WTC11 (cell line): Measurements from ENCODE around the gene TMEM94. TPM values are rescaled to one million over a fixed set of nuclear protein-coding genes. Genes with fewer than 3 reads are reported as not detected.

ENCODE experiments used
- ATAC-seq: fragments of 200-7000 bp; cut with Tn5 transposase; 2 replicates; pipeline ENCODE4 v1.10.0; 2021; ENCODE audit warnings: mild to moderate bottlenecking, moderate library complexity
- CTCF ChIA-PET: fragments of 300-600 bp; sonication (Branson Sonifier 250); formaldehyde crosslinking; loops from one replicate; lab custom pipeline; 2021; ENCODE audit warnings: antibody characterized with exemption; lab: Charles Lee
- POLR2A ChIA-PET: fragments of 350-600 bp; sonication (Branson Sonifier 250); formaldehyde crosslinking; loops from one replicate; lab custom pipeline; 2021; ENCODE audit warnings: antibody characterized with exemption; lab: Charles Lee
- DNase-seq: peaks from one replicate; pipeline ENCODE4 v3.0.0; 2021; ENCODE audit warnings: low spot score
- H3K27ac Mint-ChIP-seq: 2 replicates; pipeline ENCODE4 v1.8.0; 2021; ENCODE audit warnings: mixed read lengths
- H3K27me3 Mint-ChIP-seq: 2 replicates; pipeline ENCODE4 v1.8.0; 2021; ENCODE audit warnings: low read depth, mild to moderate bottlenecking, moderate library complexity, mixed read lengths
- H3K36me3 Mint-ChIP-seq: 2 replicates; pipeline ENCODE4 v1.8.0; 2021; ENCODE audit warnings: mixed read lengths
- H3K4me1 Mint-ChIP-seq: 2 replicates; pipeline ENCODE4 v1.8.0; 2022; ENCODE audit warnings: mixed read lengths
- H3K4me3 Mint-ChIP-seq: 2 replicates; pipeline ENCODE4 v1.8.0; 2021; ENCODE audit warnings: mild to moderate bottlenecking, moderate library complexity, mixed read lengths
- H3K9me3 Mint-ChIP-seq: 2 replicates; pipeline ENCODE4 v1.8.0; 2021; ENCODE audit warnings: mixed read lengths
- FOXK1 ChIP-seq: sonication (generic); formaldehyde crosslinking; IDR thresholded peaks from 2 replicates; pipeline ENCODE4 v1.8.0; 2022; ENCODE audit warnings: mild to moderate bottlenecking, moderate library complexity, missing genetic modification reagents
- FOXP1 ChIP-seq: sonication (generic); formaldehyde crosslinking; IDR thresholded peaks from 2 replicates; pipeline ENCODE4 v1.8.0; 2022; ENCODE audit warnings: missing genetic modification reagents, mild to moderate bottlenecking, moderate library complexity, borderline replicate concordance
- JUN ChIP-seq: sonication (generic); formaldehyde crosslinking; IDR thresholded peaks from 2 replicates; pipeline ENCODE4 v1.8.0; 2023; ENCODE audit warnings: mild to moderate bottlenecking, missing genetic modification reagents
- NFYB ChIP-seq: sonication (generic); formaldehyde crosslinking; conservative IDR thresholded peaks from 2 replicates; pipeline ENCODE4 v1.8.0; 2022; ENCODE audit warnings: low read depth, missing genetic modification reagents
- RORB ChIP-seq: fragments of 250-450 bp; sonication (Bioruptor Pico); IDR thresholded peaks from 2 replicates; pipeline ENCODE4 v1.9.0; 2021; ENCODE audit warnings: mild to moderate bottlenecking
- SP1 ChIP-seq: sonication (generic); formaldehyde crosslinking; conservative IDR thresholded peaks from 2 replicates; pipeline ENCODE4 v1.8.1; 2022; ENCODE audit warnings: missing genetic modification reagents
- ZNF121 ChIP-seq: sonication (generic); formaldehyde crosslinking; IDR thresholded peaks from 2 replicates; pipeline ENCODE4 v1.8.0; 2023; ENCODE audit warnings: missing genetic modification reagents
- ZNF138 ChIP-seq: sonication (generic); formaldehyde crosslinking; conservative IDR thresholded peaks from 2 replicates; pipeline ENCODE4 v1.8.1; 2022; ENCODE audit warnings: mild to moderate bottlenecking, moderate library complexity, missing genetic modification reagents
- total RNA-seq: library from RNA; stranded (reverse); gene quantifications from 3 replicates; pipeline ENCODE4 v1.2.3, GENCODE V29; 2021
- TF ChIP-seq, protein P1 (sequence below): sonication (generic); formaldehyde crosslinking; IDR thresholded peaks from 2 replicates; pipeline ENCODE4 v1.8.0; 2022; ENCODE audit warnings: mild to moderate bottlenecking, missing genetic modification reagents
- TF ChIP-seq, protein P2 (sequence below): fragments of 250-450 bp; sonication (Bioruptor Pico); conservative IDR thresholded peaks from 2 replicates; pipeline ENCODE4 v1.9.0; 2021; ENCODE audit warnings: mild to moderate bottlenecking
- TF ChIP-seq, protein P3 (sequence below): sonication (generic); formaldehyde crosslinking; IDR thresholded peaks from 2 replicates; pipeline ENCODE4 v1.8.1; 2023; ENCODE audit warnings: mild to moderate bottlenecking, missing genetic modification reagents
- TF ChIP-seq, protein P4 (sequence below): sonication (generic); formaldehyde crosslinking; IDR thresholded peaks from 2 replicates; pipeline ENCODE4 v1.8.0; 2023; ENCODE audit warnings: missing genetic modification reagents
- TF ChIP-seq, protein P5 (sequence below): fragments of 250-450 bp; sonication (Bioruptor Pico); IDR thresholded peaks from 2 replicates; pipeline ENCODE4 v1.9.0; 2021; ENCODE audit warnings: mild to moderate bottlenecking, borderline replicate concordance
- TF ChIP-seq, protein P6 (sequence below): fragments of 250-450 bp; sonication (Bioruptor Pico); IDR thresholded peaks from 2 replicates; pipeline ENCODE4 v1.8.0; 2021; ENCODE audit warnings: mild to moderate bottlenecking
- TF ChIP-seq, protein P7 (sequence below): sonication (generic); formaldehyde crosslinking; IDR thresholded peaks from 2 replicates; pipeline ENCODE4 v1.8.0; 2023; ENCODE audit warnings: missing genetic modification reagents, mild to moderate bottlenecking, borderline replicate concordance

Gene TMEM94
- total RNA-seq, 1 experiment from 2014 or later, result 76.9 TPM

DNA sequence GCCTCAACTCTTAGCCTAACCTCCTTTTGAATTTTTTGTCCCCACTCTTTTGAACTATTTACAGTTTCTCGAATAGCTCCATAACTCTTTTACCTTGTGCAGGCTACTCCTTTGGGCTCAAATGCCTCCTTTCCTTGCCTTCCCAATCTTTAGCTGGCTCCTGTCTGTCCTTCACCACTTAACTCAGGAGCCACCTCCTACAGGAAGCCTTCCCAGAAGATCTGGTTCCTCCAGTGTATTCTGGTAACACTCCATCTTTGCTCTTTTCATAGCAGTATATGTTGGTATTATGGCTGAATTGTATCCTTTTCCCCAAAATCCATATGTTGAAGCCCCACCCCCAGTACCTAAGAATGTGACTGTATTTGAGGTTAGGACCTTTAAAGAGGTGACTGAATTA lies 41.9 kb upstream of the TMEM94 start:
- no peak for ATAC-seq
- TF ChIP-seq, protein P1, sequence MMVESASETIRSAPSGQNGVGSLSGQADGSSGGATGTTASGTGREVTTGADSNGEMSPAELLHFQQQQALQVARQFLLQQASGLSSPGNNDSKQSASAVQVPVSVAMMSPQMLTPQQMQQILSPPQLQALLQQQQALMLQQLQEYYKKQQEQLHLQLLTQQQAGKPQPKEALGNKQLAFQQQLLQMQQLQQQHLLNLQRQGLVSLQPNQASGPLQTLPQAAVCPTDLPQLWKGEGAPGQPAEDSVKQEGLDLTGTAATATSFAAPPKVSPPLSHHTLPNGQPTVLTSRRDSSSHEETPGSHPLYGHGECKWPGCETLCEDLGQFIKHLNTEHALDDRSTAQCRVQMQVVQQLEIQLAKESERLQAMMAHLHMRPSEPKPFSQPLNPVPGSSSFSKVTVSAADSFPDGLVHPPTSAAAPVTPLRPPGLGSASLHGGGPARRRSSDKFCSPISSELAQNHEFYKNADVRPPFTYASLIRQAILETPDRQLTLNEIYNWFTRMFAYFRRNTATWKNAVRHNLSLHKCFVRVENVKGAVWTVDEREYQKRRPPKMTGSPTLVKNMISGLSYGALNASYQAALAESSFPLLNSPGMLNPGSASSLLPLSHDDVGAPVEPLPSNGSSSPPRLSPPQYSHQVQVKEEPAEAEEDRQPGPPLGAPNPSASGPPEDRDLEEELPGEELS (CRISPR knock-in tag), result no peak
- no peak for TF ChIP-seq JUN (CRISPR knock-in tag)
- TF ChIP-seq NFYB (CRISPR knock-in tag), result no peak
- TF ChIP-seq, protein P2, sequence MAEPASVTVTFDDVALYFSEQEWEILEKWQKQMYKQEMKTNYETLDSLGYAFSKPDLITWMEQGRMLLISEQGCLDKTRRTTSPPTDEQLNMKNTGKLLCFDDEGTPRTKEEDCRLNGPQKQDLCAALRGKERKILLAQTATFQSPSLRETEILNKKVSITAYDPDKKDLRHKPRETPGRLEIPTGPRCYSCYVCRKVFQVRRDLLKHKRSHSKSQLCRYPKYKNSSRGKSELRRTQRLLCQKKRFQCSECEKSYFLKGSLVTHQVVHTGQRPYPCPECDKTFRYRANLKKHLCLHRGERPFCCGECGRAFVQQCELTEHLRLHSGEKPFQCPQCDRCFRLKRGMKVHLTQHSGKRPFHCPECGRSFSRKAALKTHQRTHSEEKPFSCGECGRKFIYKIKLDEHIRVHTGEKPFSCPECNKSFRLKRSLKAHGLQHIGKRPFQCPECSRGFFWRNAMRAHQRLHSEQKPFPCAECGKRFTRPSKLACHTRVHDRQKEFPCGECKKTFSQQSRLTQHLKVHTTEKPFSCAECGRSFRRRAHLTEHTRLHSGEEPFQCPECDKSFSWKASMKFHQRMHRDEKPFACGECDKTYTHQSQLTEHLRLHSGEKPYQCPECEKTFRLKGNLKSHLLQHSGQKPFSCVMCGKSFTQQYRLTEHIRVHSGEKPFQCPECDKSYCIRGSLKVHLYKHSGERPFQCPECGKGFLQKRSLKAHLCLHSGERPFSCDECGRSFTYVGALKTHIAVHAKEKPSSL, result no peak
- TF ChIP-seq, protein P3, sequence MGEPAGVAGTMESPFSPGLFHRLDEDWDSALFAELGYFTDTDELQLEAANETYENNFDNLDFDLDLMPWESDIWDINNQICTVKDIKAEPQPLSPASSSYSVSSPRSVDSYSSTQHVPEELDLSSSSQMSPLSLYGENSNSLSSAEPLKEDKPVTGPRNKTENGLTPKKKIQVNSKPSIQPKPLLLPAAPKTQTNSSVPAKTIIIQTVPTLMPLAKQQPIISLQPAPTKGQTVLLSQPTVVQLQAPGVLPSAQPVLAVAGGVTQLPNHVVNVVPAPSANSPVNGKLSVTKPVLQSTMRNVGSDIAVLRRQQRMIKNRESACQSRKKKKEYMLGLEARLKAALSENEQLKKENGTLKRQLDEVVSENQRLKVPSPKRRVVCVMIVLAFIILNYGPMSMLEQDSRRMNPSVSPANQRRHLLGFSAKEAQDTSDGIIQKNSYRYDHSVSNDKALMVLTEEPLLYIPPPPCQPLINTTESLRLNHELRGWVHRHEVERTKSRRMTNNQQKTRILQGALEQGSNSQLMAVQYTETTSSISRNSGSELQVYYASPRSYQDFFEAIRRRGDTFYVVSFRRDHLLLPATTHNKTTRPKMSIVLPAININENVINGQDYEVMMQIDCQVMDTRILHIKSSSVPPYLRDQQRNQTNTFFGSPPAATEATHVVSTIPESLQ, result no peak
- TF ChIP-seq FOXP1, result no peak
- TF ChIP-seq RORB (CRISPR knock-in tag), result no peak
- no peak for TF ChIP-seq FOXK1
- H3K27me3 Mint-ChIP-seq, result peaks cover 6% of the 10 kb centered on the region
- no peak for DNase-seq
- ChIA-PET CTCF (interaction anchor here (0.5 to 3.7 kb wide), 4 partner anchors 10 to 174 kb away, joined by 4 to 32 read pairs (median 4); partner anchors contain the start of genes MIF4GD and SLC25A19), POLR2A (interaction anchor here (0.5 kb wide), 1 partner anchor 245 kb away, joined by 4 read pairs; no protein-coding TSS in a partner anchor)
- peak overlapping the region; percentile 72 for H3K27ac Mint-ChIP-seq
- H3K9me3 Mint-ChIP-seq, result no peaks in the 10 kb centered on the region
- H3K4me3 Mint-ChIP-seq, result no peak overlapping the region
- H3K4me1 Mint-ChIP-seq, result peaks cover 7% of the 10 kb centered on the region
- H3K36me3 Mint-ChIP-seq, result no peaks in the 10 kb centered on the region

DNA sequence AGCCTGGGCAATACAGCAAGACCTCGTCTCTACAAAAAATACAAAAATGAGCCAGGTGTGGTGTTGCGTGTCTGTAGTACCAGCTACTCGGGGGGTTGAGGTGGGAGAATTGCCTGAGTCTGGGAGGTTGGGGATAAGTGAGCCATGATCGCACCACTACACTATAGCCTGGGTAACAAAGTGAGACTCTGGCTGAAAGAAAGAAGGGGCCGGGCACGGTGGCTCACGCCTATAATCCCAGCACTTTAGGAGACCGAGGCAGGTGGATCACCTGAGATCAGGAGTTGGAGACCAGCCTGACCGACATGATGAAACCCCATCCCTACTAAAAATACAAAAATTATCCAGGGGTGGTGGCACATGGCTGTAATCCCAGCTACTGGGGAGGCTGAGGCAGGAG lies 40.4 kb upstream of the TMEM94 start:
- Mint-ChIP-seq H3K9me3 (no peaks in the 10 kb centered on the region), H3K27me3 (peaks cover 6% of the 10 kb centered on the region), H3K36me3 (no peaks in the 10 kb centered on the region), H3K4me3 (no peak overlapping the region), H3K4me1 (peaks cover 7% of the 10 kb centered on the region), H3K27ac (no peak overlapping the region)
- POLR2A ChIA-PET, result no interaction called here
- TF ChIP-seq, protein P4, sequence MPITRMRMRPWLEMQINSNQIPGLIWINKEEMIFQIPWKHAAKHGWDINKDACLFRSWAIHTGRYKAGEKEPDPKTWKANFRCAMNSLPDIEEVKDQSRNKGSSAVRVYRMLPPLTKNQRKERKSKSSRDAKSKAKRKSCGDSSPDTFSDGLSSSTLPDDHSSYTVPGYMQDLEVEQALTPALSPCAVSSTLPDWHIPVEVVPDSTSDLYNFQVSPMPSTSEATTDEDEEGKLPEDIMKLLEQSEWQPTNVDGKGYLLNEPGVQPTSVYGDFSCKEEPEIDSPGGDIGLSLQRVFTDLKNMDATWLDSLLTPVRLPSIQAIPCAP (CRISPR knock-in tag), result no peak
- TF ChIP-seq, protein P5, sequence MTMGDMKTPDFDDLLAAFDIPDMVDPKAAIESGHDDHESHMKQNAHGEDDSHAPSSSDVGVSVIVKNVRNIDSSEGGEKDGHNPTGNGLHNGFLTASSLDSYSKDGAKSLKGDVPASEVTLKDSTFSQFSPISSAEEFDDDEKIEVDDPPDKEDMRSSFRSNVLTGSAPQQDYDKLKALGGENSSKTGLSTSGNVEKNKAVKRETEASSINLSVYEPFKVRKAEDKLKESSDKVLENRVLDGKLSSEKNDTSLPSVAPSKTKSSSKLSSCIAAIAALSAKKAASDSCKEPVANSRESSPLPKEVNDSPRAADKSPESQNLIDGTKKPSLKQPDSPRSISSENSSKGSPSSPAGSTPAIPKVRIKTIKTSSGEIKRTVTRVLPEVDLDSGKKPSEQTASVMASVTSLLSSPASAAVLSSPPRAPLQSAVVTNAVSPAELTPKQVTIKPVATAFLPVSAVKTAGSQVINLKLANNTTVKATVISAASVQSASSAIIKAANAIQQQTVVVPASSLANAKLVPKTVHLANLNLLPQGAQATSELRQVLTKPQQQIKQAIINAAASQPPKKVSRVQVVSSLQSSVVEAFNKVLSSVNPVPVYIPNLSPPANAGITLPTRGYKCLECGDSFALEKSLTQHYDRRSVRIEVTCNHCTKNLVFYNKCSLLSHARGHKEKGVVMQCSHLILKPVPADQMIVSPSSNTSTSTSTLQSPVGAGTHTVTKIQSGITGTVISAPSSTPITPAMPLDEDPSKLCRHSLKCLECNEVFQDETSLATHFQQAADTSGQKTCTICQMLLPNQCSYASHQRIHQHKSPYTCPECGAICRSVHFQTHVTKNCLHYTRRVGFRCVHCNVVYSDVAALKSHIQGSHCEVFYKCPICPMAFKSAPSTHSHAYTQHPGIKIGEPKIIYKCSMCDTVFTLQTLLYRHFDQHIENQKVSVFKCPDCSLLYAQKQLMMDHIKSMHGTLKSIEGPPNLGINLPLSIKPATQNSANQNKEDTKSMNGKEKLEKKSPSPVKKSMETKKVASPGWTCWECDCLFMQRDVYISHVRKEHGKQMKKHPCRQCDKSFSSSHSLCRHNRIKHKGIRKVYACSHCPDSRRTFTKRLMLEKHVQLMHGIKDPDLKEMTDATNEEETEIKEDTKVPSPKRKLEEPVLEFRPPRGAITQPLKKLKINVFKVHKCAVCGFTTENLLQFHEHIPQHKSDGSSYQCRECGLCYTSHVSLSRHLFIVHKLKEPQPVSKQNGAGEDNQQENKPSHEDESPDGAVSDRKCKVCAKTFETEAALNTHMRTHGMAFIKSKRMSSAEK (CRISPR knock-in tag), result no peak
- TF ChIP-seq, protein P6, sequence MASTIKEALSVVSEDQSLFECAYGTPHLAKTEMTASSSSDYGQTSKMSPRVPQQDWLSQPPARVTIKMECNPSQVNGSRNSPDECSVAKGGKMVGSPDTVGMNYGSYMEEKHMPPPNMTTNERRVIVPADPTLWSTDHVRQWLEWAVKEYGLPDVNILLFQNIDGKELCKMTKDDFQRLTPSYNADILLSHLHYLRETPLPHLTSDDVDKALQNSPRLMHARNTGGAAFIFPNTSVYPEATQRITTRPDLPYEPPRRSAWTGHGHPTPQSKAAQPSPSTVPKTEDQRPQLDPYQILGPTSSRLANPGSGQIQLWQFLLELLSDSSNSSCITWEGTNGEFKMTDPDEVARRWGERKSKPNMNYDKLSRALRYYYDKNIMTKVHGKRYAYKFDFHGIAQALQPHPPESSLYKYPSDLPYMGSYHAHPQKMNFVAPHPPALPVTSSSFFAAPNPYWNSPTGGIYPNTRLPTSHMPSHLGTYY (CRISPR knock-in tag), result no peak
- TF ChIP-seq ZNF138 (CRISPR knock-in tag) (no peak), ZNF121 (no peak), NFYB (CRISPR knock-in tag) (no peak), SP1 (no peak)
- TF ChIP-seq, protein P7, sequence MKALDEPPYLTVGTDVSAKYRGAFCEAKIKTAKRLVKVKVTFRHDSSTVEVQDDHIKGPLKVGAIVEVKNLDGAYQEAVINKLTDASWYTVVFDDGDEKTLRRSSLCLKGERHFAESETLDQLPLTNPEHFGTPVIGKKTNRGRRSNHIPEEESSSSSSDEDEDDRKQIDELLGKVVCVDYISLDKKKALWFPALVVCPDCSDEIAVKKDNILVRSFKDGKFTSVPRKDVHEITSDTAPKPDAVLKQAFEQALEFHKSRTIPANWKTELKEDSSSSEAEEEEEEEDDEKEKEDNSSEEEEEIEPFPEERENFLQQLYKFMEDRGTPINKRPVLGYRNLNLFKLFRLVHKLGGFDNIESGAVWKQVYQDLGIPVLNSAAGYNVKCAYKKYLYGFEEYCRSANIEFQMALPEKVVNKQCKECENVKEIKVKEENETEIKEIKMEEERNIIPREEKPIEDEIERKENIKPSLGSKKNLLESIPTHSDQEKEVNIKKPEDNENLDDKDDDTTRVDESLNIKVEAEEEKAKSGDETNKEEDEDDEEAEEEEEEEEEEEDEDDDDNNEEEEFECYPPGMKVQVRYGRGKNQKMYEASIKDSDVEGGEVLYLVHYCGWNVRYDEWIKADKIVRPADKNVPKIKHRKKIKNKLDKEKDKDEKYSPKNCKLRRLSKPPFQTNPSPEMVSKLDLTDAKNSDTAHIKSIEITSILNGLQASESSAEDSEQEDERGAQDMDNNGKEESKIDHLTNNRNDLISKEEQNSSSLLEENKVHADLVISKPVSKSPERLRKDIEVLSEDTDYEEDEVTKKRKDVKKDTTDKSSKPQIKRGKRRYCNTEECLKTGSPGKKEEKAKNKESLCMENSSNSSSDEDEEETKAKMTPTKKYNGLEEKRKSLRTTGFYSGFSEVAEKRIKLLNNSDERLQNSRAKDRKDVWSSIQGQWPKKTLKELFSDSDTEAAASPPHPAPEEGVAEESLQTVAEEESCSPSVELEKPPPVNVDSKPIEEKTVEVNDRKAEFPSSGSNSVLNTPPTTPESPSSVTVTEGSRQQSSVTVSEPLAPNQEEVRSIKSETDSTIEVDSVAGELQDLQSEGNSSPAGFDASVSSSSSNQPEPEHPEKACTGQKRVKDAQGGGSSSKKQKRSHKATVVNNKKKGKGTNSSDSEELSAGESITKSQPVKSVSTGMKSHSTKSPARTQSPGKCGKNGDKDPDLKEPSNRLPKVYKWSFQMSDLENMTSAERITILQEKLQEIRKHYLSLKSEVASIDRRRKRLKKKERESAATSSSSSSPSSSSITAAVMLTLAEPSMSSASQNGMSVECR (CRISPR knock-in tag), result no peak
- ATAC-seq (no peak), DNase-seq (no peak)
- CTCF ChIA-PET, result interaction anchor here (1.6 kb wide), 1 partner anchor 127 kb away, joined by 5 read pairs; the partner anchor contains the start of gene SLC25A19
